ENCODE results near the gene FBLN2.

- TF ChIP-seq, protein P1, sequence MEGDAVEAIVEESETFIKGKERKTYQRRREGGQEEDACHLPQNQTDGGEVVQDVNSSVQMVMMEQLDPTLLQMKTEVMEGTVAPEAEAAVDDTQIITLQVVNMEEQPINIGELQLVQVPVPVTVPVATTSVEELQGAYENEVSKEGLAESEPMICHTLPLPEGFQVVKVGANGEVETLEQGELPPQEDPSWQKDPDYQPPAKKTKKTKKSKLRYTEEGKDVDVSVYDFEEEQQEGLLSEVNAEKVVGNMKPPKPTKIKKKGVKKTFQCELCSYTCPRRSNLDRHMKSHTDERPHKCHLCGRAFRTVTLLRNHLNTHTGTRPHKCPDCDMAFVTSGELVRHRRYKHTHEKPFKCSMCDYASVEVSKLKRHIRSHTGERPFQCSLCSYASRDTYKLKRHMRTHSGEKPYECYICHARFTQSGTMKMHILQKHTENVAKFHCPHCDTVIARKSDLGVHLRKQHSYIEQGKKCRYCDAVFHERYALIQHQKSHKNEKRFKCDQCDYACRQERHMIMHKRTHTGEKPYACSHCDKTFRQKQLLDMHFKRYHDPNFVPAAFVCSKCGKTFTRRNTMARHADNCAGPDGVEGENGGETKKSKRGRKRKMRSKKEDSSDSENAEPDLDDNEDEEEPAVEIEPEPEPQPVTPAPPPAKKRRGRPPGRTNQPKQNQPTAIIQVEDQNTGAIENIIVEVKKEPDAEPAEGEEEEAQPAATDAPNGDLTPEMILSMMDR (optimal IDR thresholded peaks at IDR 0.05 in 1 of 3, IDR thresholded peaks at IDR 0.05 in 1 of 3, conservative IDR thresholded peaks at IDR 0.05 in 1 of 3; ENCODE audit: extremely low read depth in 1 of 3, insufficient read depth in 2 of 3, low read length in 3 of 3) = no peak
- TF ChIP-seq EZH2 (IDR thresholded peaks at IDR 0.05; ENCODE audit: low read length) = no peak
Measured at GRCh38 chr3:13542142-13542541, 6.8 kb upstream of the FBLN2 start.

Measured in keratinocyte (primary cell).